Fibroblast of villous mesenchyme (primary cell): ENCODE data around the gene CRYGN. TPM values are rescaled to one million over a fixed set of nuclear protein-coding genes. Genes with fewer than 3 reads are reported as not detected.

ENCODE experiments used
- DNase-seq: peaks from one replicate; pipeline ENCODE4 v3.0.0-alpha.2; 2010; ENCODE audit warnings: low read depth
- H3K4me3 ChIP-seq: 2 replicates; pipeline ENCODE4 v1.5.1; 2011; ENCODE audit warnings: low read depth, mild to moderate bottlenecking, low read length
- CTCF ChIP-seq: IDR thresholded peaks from 2 replicates; pipeline ENCODE4 v1.5.1; 2012; ENCODE audit warnings: low read depth, mild to moderate bottlenecking, low read length; ENCODE audit not compliant: insufficient read depth
- total RNA-seq: library from RNA; depleted of rRNA; stranded (reverse); fragments of >200 nt; gene quantifications from 2 replicates; pipeline ENCODE4 v1.2.3, GENCODE V29; 2012

CRYGN gene
- total RNA-seq, 1 donor = under 0.01 TPM

DNA sequence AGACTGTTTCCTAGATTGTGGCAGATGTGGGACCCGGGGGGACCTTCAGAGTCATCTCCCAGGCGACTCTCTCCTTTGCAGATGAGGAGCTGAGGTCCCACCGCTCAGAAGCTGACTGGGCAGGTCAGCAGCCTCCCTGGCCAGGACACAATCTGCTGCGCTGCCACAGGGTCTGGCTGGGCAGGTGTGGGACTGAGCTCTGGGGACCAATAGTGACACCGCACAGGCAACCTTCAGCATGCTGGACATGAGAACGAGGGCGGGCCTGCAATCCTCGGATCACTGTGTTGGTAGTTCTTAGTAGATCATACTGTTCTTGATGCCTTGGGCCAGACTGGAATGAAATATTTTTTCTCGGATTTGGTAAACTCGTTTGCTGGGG is 20.5 kb upstream of the CRYGN start:
- DNase-seq = no peak
- TF ChIP-seq CTCF = no peak
- peak overlapping the region; percentile 36 for H3K4me3 ChIP-seq

GRCh38 chr7:151459726-151460473 is 20.0 kb upstream of the CRYGN start:
- peak; percentile 100 for DNase-seq
- H3K4me3 ChIP-seq = peak overlapping the region; percentile 36
- peak; percentile 53 for TF ChIP-seq CTCF

DNA sequence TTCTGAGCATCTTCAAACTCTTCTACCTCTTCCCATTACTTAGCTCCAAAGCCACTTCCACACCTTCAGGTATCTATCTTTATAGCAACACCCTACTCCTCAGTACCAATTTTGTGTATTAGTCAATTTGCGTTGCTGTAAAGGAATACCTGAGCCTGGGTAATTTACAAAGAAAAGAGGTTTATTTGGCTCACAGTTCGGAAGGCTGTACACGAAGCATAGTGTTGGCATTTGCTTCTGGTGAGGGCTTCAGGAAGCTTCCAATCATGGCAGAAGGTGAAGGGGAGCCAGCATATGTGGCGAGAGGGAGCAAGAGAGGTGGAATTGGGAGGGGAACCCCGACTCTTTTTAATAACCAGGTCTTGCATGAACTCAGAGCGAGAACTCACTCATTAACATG is 17.6 kb upstream of the CRYGN start:
- no peak overlapping the region for H3K4me3 ChIP-seq
- DNase-seq = no peak
- TF ChIP-seq CTCF = no peak

DNA sequence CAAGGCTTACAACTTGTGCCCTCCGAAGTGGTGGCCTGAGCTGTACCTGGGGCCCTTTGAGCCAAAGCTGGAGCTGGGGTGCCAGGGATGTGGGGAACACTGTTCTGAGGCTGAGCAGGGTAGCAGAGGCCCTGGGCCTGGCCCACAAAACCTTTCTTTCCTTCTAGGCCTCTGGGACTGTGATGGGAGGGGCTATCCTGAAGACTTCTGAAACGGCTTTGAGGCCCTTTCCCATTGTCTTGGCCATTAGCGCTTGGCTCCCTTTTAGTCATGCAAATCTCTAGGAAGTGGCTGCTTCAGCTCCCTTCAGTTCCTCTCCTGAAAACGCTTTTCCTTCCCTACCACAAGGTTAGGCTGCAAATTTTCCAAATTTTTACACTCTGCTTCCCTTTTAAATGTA is 16.8 kb upstream of the CRYGN start:
- DNase-seq = no peak
- H3K4me3 ChIP-seq = no peak overlapping the region
- no peak for TF ChIP-seq CTCF

DNA sequence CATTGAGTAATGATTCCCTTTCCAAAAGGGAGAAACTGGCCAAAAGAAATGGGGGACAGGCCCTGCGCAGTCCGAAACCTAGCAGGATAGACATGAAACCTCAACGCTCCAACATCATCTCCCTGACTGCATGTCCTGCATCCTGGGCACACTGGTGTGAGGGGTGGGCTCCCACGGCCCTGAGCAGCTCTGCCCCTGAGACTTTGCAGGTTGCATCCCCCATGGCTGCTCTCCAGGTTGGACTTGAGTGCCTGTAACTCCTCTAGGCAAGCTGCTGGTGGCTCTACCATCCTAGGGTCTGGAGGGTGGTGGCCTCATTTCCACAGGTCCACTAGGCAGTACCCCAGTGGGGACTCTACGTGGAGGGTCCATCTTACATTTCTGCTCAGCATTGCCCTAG is 16.3 kb upstream of the CRYGN start:
- TF ChIP-seq CTCF = no peak
- no peak overlapping the region for H3K4me3 ChIP-seq
- no peak for DNase-seq

DNA sequence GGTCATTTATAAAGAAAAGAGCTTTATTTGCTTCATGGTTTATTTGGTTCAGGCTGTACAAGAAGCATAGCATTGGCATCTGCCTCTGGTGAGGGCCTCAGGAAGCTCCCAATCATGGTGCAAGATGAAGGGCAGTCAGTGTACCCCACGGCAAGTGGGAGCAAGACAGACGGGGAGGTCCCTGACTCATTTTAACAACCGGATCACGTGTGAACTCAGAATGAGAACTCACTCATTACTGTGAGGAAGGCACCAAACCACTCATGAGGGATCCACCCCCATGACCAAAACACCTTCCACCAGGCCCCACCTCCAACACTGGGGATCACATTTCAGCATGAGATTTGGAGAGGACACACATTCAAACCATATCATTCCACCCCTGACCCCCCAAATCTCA is 15.7 kb upstream of the CRYGN start:
- no peak for TF ChIP-seq CTCF
- no peak overlapping the region for H3K4me3 ChIP-seq
- no peak for DNase-seq
